Stomach (tissue), 9 donors: Measurements from ENCODE around the gene ETS2. TPM values are rescaled to one million over a fixed set of nuclear protein-coding genes. Genes with fewer than 3 reads are reported as not detected.
A peak's percentile ranks its signal among the peaks of the same experiment; 100 is the strongest.

Source experiments
- DNase-seq, 2 donors: peaks; one replicate each; pipeline versions ENCODE4 v3.0.0 to v3.0.0-alpha.2; 2013 to 2019
- H3K27ac ChIP-seq, 5 donors: fragments of 200-600 bp in 4 of 5; sonication (generic) in 4 of 5; one replicate each; pipeline ENCODE4 v1.5.1; 2013 to 2019; ENCODE audit warnings: mild to moderate bottlenecking in 1 of 5, moderate library complexity in 1 of 5
- H3K27me3 ChIP-seq, 3 donors: fragments of 200-600 bp; sonication (generic); one replicate each; pipeline ENCODE4 v1.5.1; 2017 to 2019; ENCODE audit warnings: mixed run types in 1 of 3
- H3K36me3 ChIP-seq, 4 donors: fragments of 200-600 bp; sonication (generic); 1 replicate in 3 of 4; 2 replicates in 1 of 4; pipeline ENCODE4 v1.5.1; 2016 to 2019
- H3K4me1 ChIP-seq, 4 donors: fragments of 200-600 bp; sonication (generic); one replicate each; pipeline ENCODE4 v1.5.1; 2016 to 2019
- H3K4me3 ChIP-seq, 4 donors: fragments of 200-600 bp; sonication (generic) in 3 of 4; one replicate each; pipeline ENCODE4 v1.5.1; 2016 to 2019; ENCODE audit warnings: mild to moderate bottlenecking in 1 of 4
- H3K9me3 ChIP-seq, 4 donors: fragments of 200-600 bp; sonication (generic); one replicate each; pipeline ENCODE4 v1.5.1; 2016 to 2019
- EP300 ChIP-seq: sonication (generic); formaldehyde crosslinking; IDR thresholded peaks from one replicate; pipeline ENCODE4 v1.6.1; 2017; ENCODE audit warnings: antibody characterized with exemption
- POLR2A ChIP-seq, 4 donors: fragments of 450-650 bp; IDR thresholded peaks; one replicate each; pipeline ENCODE4 v1.6.1; 2016; ENCODE audit warnings: antibody characterized with exemption in 4 of 4, control low read depth in 2 of 4, mild to moderate bottlenecking in 1 of 4, moderate library complexity in 1 of 4
- POLR2AphosphoS5 ChIP-seq, 3 donors: sonication (generic); formaldehyde crosslinking; IDR thresholded peaks; one replicate each; pipeline ENCODE4 v1.6.1; 2016; ENCODE audit warnings: antibody characterized with exemption in 3 of 3
- WGBS, 5 donors: extraction: QIAGEN DNeasy Blood & Tissue Kit in 3 of 5; methylation state at CpG; one replicate each; pipeline versions ENCODE4 v1.1.5 to v1.1.7; 2013 to 2018; 5-methylcytosine and 5-hydroxymethylcytosine counted together
- intact Hi-C: fragments of 100-400 bp; cut with DNase I; formaldehyde crosslinking; loops from one replicate; pipeline ENCODE4 v1.15.1; 2023; ENCODE audit warnings: low total_unique reads
- polyA plus RNA-seq, 3 donors: library from polyadenylated mRNA; stranded (reverse); fragments of 200-250 nt; gene quantifications; one replicate each; pipeline ENCODE4 v1.2.3, GENCODE V29; 2013
- total RNA-seq, 5 donors: library from RNA; depleted of rRNA; stranded (reverse); fragments of >200 nt; gene quantifications; one replicate each; pipeline versions ENCODE4 v1.1.0 to v1.2.3, GENCODE V29; 2014 to 2016
- TF ChIP-seq, protein P1 (sequence below), 7 experiments: fragments of 450-650 bp in 4 of 7; fragments of 200-600 bp in 3 of 7; sonication (generic) in 3 of 7; IDR thresholded peaks; one replicate each; pipeline ENCODE4 v1.5.1; 2016 to 2019; ENCODE audit warnings: antibody characterized with exemption in 7 of 7, control low read depth in 2 of 7, mild to moderate bottlenecking in 1 of 7
- donor health status: healthy with polysubstance abuse.
- donor health status: Bipolar disorder and iron deficiency.
- donor health status: healthy.

The ETS2 gene
- total and polyA plus RNA-seq, 8 donors, result 33.8 to 80.0 (median 50.6) TPM

DNA sequence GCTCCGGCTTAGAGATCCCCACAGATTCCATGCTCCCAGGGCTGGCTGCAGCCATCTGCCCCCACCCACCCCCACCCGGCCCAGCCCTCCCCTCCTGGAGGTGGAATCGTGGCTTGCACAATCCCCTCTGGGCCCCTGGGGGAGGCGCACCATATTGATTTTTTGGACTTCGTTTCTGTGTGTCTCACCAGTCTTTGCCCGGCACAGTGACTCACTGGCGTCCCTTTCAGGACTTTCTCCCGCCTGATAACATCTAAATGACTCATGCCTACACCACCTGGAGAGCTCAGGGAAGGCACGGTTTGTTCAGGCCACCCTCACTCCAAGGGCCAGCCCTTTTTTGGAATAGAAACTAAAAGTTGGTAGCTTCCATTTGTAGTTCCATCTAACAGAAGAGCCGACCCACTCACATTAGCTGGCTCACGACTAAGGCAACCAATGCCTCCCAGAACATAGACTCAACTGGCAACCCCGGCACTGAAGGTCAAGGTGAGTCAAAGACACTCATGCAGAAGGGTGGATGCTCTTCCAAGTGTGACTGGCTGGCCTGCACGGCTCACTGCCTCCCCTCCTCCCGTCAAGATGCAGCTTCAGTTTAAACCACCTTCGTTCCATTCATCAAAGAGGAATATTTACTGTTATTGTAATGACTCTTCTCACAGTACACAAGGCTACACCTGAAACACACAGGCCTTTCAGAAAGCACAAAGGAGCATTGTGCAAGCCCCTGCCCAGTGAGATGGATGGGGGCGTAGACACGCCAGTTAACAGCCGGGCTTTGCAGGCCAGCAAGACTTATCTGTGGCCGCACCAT lies 18.1 kb upstream of the ETS2 start:
- Histone ChIP-seq H3K4me3 (no peak overlapping the region), H3K9me3 (peaks cover 0 to 7% (median 6%) of the 10 kb centered on the region in 4 donors), H3K4me1 (peaks cover 3 to 16% (median 4%) of the 10 kb centered on the region in 4 donors), H3K36me3 (no peaks in the 10 kb centered on the region), H3K27me3 (no peaks in the 10 kb centered on the region), H3K27ac (peak overlapping the region in 4 of 5 donors; percentile 40 to 82 (median 60))
- DNase-seq, result peak; percentile 75 to 93
- TF ChIP-seq POLR2AphosphoS5 (IDR thresholded peaks at IDR 0.05) (peak in 2 of 3 donors; percentile 27 to 80), EP300 (no peak)
- WGBS, 5 donors, result 42 to 62% (median 44%) methylated on average over 17 to 19 of the region's 19 CpGs
- intact Hi-C loops, result no loop called here

DNA sequence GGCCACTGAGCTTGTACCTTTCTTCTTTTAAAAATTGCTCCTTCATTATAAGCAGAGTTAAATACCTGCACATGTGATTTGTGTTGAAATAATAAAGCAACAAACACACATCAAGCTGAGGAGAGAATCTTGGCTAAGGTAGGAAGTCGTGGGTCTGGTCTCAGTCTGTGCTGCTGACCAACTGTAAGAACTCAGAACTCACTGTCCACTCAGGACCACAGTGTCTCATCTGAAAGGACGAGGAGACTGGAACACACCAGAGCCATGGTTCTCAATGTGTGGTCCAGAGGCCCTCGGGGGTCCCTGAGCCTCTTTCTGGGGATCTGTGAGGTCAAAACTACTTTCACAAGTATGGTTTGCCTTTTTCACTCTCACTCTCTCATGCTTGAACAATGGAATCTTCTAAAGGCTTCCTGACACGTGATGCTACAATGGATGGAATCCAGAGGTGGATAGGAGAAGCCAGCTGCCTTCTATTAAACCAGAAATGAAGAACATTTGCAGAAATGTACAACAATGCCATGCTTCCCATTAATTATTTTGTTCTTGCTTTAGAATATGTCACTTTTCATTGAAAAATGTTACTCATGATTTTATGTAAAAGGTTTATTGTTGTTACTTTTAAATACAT lies 17.3 kb upstream of the ETS2 start:
- H3K4me1 ChIP-seq, result peaks cover 3 to 16% (median 4%) of the 10 kb centered on the region in 4 donors
- intact Hi-C loops, result no loop called here

DNA sequence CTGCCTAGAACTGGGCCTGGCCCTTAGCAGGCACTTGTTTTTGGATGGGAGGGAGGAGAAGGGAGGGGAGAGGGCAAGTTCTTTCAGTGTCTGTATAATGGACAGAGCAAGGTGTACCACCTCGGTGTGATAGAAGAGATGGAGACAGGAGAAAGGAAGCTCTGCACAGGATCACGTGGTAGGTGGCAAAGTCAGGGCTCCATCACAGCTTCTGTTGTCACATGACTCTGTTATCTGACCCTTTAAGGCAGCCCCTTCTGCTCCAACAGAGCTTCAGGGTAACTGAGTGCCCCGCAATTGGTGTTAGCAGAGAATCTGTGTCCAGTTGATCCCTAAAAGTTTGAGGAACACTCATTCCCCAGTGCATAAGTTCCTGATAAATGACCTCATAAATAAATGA lies 16.5 kb upstream of the ETS2 start:
- DNase-seq, result no peak
- Histone ChIP-seq H3K27ac (no peak overlapping the region), H3K27me3 (no peaks in the 10 kb centered on the region), H3K4me1 (peaks cover 3 to 16% (median 4%) of the 10 kb centered on the region in 4 donors), H3K9me3 (no peaks in the 10 kb centered on the region), H3K4me3 (no peak overlapping the region), H3K36me3 (no peaks in the 10 kb centered on the region)
- 91 to 100% (median 92%) methylated on average over 3 of the region's 3 CpGs for WGBS, 5 donors
- TF ChIP-seq, protein P1, sequence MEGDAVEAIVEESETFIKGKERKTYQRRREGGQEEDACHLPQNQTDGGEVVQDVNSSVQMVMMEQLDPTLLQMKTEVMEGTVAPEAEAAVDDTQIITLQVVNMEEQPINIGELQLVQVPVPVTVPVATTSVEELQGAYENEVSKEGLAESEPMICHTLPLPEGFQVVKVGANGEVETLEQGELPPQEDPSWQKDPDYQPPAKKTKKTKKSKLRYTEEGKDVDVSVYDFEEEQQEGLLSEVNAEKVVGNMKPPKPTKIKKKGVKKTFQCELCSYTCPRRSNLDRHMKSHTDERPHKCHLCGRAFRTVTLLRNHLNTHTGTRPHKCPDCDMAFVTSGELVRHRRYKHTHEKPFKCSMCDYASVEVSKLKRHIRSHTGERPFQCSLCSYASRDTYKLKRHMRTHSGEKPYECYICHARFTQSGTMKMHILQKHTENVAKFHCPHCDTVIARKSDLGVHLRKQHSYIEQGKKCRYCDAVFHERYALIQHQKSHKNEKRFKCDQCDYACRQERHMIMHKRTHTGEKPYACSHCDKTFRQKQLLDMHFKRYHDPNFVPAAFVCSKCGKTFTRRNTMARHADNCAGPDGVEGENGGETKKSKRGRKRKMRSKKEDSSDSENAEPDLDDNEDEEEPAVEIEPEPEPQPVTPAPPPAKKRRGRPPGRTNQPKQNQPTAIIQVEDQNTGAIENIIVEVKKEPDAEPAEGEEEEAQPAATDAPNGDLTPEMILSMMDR (IDR thresholded peaks at IDR 0.05), result no peak
- no peak for TF ChIP-seq POLR2AphosphoS5 (IDR thresholded peaks at IDR 0.05)
- no peak for TF ChIP-seq EP300
- TF ChIP-seq POLR2A (IDR thresholded peaks at IDR 0.05), result no peak
- intact Hi-C loops, result no loop called here

More for the DNA sequence above, 17.3 kb upstream of the ETS2 start:
- Histone ChIP-seq H3K27ac (peak overlapping the region in 3 of 5 donors; percentile 38 to 82 (median 78)), H3K36me3 (no peaks in the 10 kb centered on the region), H3K27me3 (no peaks in the 10 kb centered on the region), H3K9me3 (no peaks in the 10 kb centered on the region), H3K4me3 (no peak overlapping the region)
- 79 to 84% (median 82%) methylated on average over 4 of the region's 4 CpGs for WGBS, 5 donors
- no peak for DNase-seq
- TF ChIP-seq, protein P1 (IDR thresholded peaks at IDR 0.05), result no peak
- no peak for TF ChIP-seq EP300

DNA sequence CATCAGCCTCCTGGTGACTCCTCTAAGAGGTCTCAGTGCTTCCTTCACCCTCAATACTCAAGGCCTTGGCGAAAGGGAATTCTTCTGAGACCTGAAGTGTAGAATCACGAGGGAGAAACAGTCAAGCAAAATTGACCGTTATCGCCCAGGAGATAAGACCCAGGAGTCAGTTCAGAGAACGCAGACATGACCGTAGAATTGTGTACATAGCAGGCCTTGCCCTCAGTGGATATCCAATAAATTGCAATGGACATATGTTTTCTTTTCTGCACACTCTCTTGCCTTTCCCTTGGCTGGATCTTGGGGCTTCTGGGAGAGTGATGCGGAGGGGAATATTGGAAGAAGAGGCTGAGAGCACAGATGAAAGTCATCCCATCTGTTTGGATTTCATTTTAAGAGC lies 15.7 kb upstream of the ETS2 start:
- Histone ChIP-seq H3K4me1 (peaks cover 3 to 24% (median 4%) of the 10 kb centered on the region in 4 donors), H3K27me3 (no peaks in the 10 kb centered on the region), H3K36me3 (no peaks in the 10 kb centered on the region), H3K4me3 (no peak overlapping the region), H3K27ac (no peak overlapping the region), H3K9me3 (no peaks in the 10 kb centered on the region)
- no peak for DNase-seq
- WGBS, 5 donors, result 32 to 62% (median 50%) methylated on average over 7 of the region's 7 CpGs
- intact Hi-C loops, result no loop called here
- no peak for TF ChIP-seq POLR2A (IDR thresholded peaks at IDR 0.05)
- TF ChIP-seq, protein P1 (IDR thresholded peaks at IDR 0.05), result no peak
